ENCODE measurements around the gene AKNA. TPM values are rescaled to one million over a fixed set of nuclear protein-coding genes. Genes with fewer than 3 reads are reported as not detected.

Gene AKNA
- total RNA-seq, 3 donors from 2014 or later (not counting 1 experiment from before 2014, with no cell fraction given): 577 to 743 (median 676) TPM

DNA sequence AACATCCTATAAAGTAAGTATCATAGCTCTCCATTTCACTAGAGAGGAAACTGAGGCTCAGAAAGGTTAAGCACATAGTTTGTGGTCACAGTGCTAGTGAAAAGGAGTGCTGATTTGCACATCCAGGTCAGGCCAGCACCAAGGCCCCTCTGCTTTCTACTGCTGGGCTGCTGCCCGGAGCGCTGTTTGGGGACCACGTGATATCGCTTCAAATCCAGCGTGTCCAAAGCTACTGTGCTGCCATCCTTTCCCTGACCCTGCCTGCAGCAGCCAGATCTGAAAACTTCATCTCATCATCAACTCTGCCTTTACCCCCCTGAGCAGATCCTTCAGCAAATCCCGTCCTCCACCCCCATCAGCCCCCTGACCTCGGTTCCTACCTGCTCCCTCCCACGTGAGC lies 40.7 kb upstream of the AKNA start:
- H3K27me3 ChIP-seq (ENCODE audit: control insufficient read depth, insufficient read depth, low read length): no peaks in the 10 kb centered on the region
- no peaks in the 10 kb centered on the region for H3K9me3 ChIP-seq (ENCODE audit: control insufficient read depth, insufficient read depth, low read length)
- no peaks in the 10 kb centered on the region for H3K36me3 Mint-ChIP-seq
- no peaks in the 10 kb centered on the region for H3K36me3 ChIP-seq (ENCODE audit: control insufficient read depth, insufficient read depth, low read length)
- no peaks in the 10 kb centered on the region for H3K4me1 ChIP-seq (ENCODE audit: control insufficient read depth, insufficient read depth, low read length)
- no peaks in the 10 kb centered on the region for H3K4me1 Mint-ChIP-seq
- intact Hi-C loops (cut with micrococcal nuclease): no loop called here
- TF ChIP-seq, protein P1, sequence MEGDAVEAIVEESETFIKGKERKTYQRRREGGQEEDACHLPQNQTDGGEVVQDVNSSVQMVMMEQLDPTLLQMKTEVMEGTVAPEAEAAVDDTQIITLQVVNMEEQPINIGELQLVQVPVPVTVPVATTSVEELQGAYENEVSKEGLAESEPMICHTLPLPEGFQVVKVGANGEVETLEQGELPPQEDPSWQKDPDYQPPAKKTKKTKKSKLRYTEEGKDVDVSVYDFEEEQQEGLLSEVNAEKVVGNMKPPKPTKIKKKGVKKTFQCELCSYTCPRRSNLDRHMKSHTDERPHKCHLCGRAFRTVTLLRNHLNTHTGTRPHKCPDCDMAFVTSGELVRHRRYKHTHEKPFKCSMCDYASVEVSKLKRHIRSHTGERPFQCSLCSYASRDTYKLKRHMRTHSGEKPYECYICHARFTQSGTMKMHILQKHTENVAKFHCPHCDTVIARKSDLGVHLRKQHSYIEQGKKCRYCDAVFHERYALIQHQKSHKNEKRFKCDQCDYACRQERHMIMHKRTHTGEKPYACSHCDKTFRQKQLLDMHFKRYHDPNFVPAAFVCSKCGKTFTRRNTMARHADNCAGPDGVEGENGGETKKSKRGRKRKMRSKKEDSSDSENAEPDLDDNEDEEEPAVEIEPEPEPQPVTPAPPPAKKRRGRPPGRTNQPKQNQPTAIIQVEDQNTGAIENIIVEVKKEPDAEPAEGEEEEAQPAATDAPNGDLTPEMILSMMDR (IDR thresholded peaks at IDR 0.05): no peak
- ATAC-seq: no peak
- no peaks in the 10 kb centered on the region for H3K9me3 Mint-ChIP-seq
- H3K4me3 ChIP-seq (ENCODE audit: low read length): no peak overlapping the region
- DNase-seq: no peak
- H3K27ac Mint-ChIP-seq: no peak overlapping the region
- 95% methylated on average over 8 of the region's 8 CpGs for WGBS (ENCODE audit: insufficient coverage)
- peaks cover 2 to 7% of the 10 kb centered on the region in 2 donors for H3K27me3 Mint-ChIP-seq (ENCODE audit: low read depth in 2 of 2)
- H3K27ac ChIP-seq (ENCODE audit: low read length): no peak overlapping the region
- no peak overlapping the region for H3K4me3 Mint-ChIP-seq

DNA sequence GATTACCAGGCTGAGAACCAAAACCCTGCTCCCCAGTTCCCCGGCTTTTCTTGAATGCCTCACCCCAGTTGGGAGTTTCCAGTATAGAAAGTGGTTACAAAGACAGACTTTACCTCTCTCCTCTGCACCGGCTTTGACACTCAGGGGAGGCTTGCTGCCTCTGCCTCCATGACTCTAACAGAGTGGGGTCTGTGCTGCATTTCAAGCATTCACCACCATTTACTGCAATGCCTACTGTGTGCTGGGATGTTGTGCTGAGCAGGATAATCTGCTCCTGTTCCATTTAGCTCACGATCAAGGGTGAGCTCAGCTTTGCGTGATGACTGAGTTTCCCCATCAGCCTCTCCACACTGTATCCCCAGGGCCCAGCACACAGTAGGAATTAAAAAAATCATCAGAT lies 39.9 kb upstream of the AKNA start:
- WGBS (ENCODE audit: insufficient coverage): 100% methylated on average over 4 of the region's 4 CpGs
- Histone ChIP-seq H3K4me1 (ENCODE audit: control insufficient read depth, insufficient read depth, low read length) (no peaks in the 10 kb centered on the region), H3K36me3 (ENCODE audit: control insufficient read depth, insufficient read depth, low read length) (no peaks in the 10 kb centered on the region), H3K27me3 (ENCODE audit: control insufficient read depth, insufficient read depth, low read length) (no peaks in the 10 kb centered on the region), H3K27ac (ENCODE audit: low read length) (no peak overlapping the region), H3K9me3 (ENCODE audit: control insufficient read depth, insufficient read depth, low read length) (no peaks in the 10 kb centered on the region), H3K4me3 (ENCODE audit: low read length) (no peak overlapping the region)
- Mint-ChIP-seq H3K36me3 (no peaks in the 10 kb centered on the region), H3K4me3 (no peak overlapping the region), H3K9me3 (no peaks in the 10 kb centered on the region), H3K4me1 (no peaks in the 10 kb centered on the region), H3K27me3 (ENCODE audit: low read depth in 2 of 2) (peaks cover 2 to 7% of the 10 kb centered on the region in 2 donors), H3K27ac (no peak overlapping the region)
- intact Hi-C loops (cut with micrococcal nuclease): no loop called here
- DNase-seq: no peak
- TF ChIP-seq, protein P1 (IDR thresholded peaks at IDR 0.05): no peak
- ATAC-seq: no peak

DNA sequence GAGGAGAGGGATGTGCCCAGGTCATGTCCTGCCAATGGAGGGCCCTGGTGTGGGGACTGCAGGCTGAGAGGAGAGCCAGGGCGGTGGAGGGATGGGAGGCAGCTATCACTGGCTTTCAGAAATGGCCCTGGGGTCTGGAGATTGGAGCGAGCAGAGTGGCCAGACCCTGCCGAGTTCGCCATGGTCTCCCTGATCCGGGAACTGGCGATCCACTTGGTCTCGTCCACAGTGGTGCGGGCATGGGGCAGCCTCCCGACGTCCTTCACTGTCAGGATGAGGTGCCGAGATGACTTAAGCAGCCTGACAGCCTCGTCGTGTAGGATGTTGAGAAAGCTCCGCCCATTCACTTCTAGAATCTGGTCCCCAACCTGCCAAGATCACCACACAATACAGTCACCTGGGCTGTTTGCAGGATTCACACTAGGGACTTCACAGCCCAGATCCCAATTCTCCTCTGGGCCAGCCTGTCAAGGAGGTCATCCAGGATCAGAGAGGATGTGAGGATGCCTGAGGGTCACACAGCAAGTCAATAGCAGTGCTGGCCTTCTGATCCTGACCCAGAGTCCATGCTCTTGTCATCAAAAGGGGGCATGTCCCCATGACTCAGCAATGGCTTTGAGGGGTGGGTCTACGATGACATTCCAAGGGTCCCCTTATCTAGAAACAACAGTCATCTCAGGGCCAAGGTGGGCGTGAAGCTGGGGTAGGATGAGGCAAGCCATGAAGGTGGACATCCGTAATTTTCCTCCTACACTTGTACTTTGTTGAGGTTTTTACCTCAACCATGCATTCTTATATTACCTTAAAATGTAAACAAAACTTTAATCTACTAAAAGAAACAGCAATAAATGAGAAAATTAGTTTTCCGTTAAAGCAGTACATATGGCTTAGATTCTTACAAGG lies 38.5 kb upstream of the AKNA start:
- WGBS (ENCODE audit: insufficient coverage): 94% methylated on average over 17 of the region's 18 CpGs
- TF ChIP-seq, protein P1 (IDR thresholded peaks at IDR 0.05): no peak
- H3K27me3 Mint-ChIP-seq (ENCODE audit: low read depth in 2 of 2): peaks cover 2 to 7% of the 10 kb centered on the region in 2 donors
- intact Hi-C loops (cut with micrococcal nuclease): no loop called here
- no peaks in the 10 kb centered on the region for H3K4me1 Mint-ChIP-seq
- no peak overlapping the region for H3K27ac Mint-ChIP-seq
- Histone ChIP-seq H3K36me3 (ENCODE audit: control insufficient read depth, insufficient read depth, low read length) (no peaks in the 10 kb centered on the region), H3K27ac (ENCODE audit: low read length) (no peak overlapping the region), H3K4me3 (ENCODE audit: low read length) (no peak overlapping the region), H3K4me1 (ENCODE audit: control insufficient read depth, insufficient read depth, low read length) (no peaks in the 10 kb centered on the region), H3K9me3 (ENCODE audit: control insufficient read depth, insufficient read depth, low read length) (no peaks in the 10 kb centered on the region), H3K27me3 (ENCODE audit: control insufficient read depth, insufficient read depth, low read length) (no peaks in the 10 kb centered on the region)
- H3K36me3 Mint-ChIP-seq: no peaks in the 10 kb centered on the region
- no peak for ATAC-seq
- no peak for DNase-seq
- H3K9me3 Mint-ChIP-seq: no peaks in the 10 kb centered on the region
- H3K4me3 Mint-ChIP-seq: no peak overlapping the region

All from natural killer cell (primary cell).